SK-N-SH treated with all-trans-retinoic acid at 6 μM for 48 hours (cell line): ENCODE measurements around the gene OR4Q3.
"Not testable (repeated sequence)": the region's sequence is repeated elsewhere in the genome, so short reads cannot be mapped to it uniquely, and the experiment has no call there.

Experiments
- CSRNP3 ChIP-seq: fragments of 250-450 bp; sonication (Bioruptor Pico); IDR thresholded peaks from 2 replicates; pipeline ENCODE4 v1.5.1; 2021; ENCODE audit warnings: mild to moderate bottlenecking, moderate library complexity
- ZFP30 ChIP-seq: fragments of 450-650 bp; formaldehyde crosslinking; IDR thresholded peaks from 2 replicates; pipeline ENCODE4 v1.5.0; 2022; ENCODE audit warnings: mild to moderate bottlenecking, moderate library complexity

- not testable (repeated sequence) for TF ChIP-seq ZFP30; CSRNP3 (CRISPR knock-in tag)
These were observed 29.8 kb downstream of the OR4Q3 start, which contains the start of gene OR4M1 for GRCh38 chr14:19773204-19773603.
